ENCODE data around the gene GRAPL.
"Not testable (repeated sequence)": the region's sequence is repeated elsewhere in the genome, so short reads cannot be mapped to it uniquely, and the experiment has no call there.

The GRAPL gene

DNA sequence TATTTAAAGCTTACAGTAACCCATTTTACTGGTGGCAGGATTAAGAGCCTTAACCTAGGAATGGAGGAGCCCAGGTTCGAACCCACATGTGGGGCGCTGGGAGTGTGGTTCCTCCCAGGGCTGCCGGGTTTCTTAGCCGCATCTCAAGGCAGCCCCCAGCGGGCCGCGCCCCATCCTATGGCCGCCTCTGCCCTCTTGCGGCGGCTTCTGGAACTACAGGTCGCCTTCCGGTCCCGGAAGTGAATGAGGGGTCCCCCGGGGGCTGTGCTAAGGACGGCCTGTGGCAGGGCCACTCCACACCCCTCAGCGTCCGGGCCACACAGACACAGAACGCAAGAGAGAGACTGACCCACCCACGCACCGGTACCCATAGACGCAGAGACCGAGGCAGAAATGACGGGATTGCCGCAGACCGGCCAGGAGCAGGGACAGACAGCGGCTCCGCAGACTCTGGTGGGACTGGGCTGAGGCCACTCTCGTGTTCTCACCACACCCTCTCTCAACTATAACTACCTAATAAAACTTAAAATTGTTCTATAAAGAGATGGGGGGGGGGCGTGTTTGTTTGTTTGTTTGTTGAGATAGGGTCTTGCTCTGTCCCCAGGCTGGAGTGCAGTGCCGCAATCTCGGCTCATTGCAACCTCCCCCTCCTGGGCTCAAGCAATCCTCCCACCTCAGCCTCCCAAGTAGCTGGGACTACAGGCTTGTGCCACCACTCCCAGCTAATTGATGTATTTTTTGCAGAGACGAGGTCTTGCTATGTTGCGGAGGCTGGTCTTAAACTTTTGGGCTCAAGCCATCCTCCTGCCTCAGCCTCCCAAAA lies 69.2 kb downstream of the GRAPL start:
- H3K4me1 ChIP-seq (ENCODE audit: control insufficient read depth, insufficient read depth, low read length); H3K27me3 ChIP-seq (ENCODE audit: control insufficient read depth, insufficient read depth, low read length, poor library complexity, severe bottlenecking); H3K9me3 ChIP-seq (ENCODE audit: control insufficient read depth, low read length); H3K4me3 ChIP-seq (ENCODE audit: insufficient read depth, low read depth, low read length); H3K27ac ChIP-seq (ENCODE audit: insufficient read depth, low read depth, low read length, poor library complexity, severe bottlenecking); H3K36me3 ChIP-seq (ENCODE audit: control insufficient read depth, insufficient read depth, low read length): not testable (repeated sequence)
- 0% methylated on average over 5 of the region's 33 CpGs; no CpG with 5 or more reads in 1 of the 2 experiments for WGBS, 2 experiments

- H3K27me3 ChIP-seq (ENCODE audit: control insufficient read depth, insufficient read depth, low read length, poor library complexity, severe bottlenecking); H3K27ac ChIP-seq (ENCODE audit: insufficient read depth, low read depth, low read length, poor library complexity, severe bottlenecking); H3K4me3 ChIP-seq (ENCODE audit: insufficient read depth, low read depth, low read length); H3K4me1 ChIP-seq (ENCODE audit: control insufficient read depth, insufficient read depth, low read length); H3K36me3 ChIP-seq (ENCODE audit: control insufficient read depth, insufficient read depth, low read length); H3K9me3 ChIP-seq (ENCODE audit: control insufficient read depth, low read length): not testable (repeated sequence)
- no CpG with 5 or more reads among the region's 20 CpGs for WGBS, 2 experiments
Measured at GRCh38 chr17:19202448-19202847, 75.1 kb downstream of the GRAPL start.

DNA sequence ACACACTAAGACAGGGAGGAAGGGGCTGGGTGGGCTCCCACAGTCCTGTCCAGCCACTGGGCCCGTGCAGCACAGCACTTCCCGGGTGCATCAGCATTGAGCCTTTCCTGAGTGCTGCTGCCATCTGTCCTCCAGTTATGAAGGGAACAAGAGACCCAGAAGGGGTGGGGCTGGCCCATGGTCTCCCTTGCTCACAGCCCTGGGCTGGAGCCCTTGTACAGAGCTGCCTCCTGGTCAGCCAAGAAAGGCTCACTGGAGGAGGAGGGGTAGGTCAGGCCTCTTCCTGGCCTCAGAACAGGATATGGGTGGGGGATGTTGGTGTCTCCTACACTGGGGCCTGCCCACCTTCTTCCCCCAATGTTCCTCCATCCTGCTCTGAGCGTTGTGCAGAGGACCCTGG lies 76.0 kb downstream of the GRAPL start:
- WGBS, 2 experiments = no CpG with 5 or more reads among the region's 3 CpGs
- not testable (repeated sequence) for H3K4me3 ChIP-seq (ENCODE audit: insufficient read depth, low read depth, low read length); H3K4me1 ChIP-seq (ENCODE audit: control insufficient read depth, insufficient read depth, low read length); H3K9me3 ChIP-seq (ENCODE audit: control insufficient read depth, low read length); H3K36me3 ChIP-seq (ENCODE audit: control insufficient read depth, insufficient read depth, low read length); H3K27ac ChIP-seq (ENCODE audit: insufficient read depth, low read depth, low read length, poor library complexity, severe bottlenecking); H3K27me3 ChIP-seq (ENCODE audit: control insufficient read depth, insufficient read depth, low read length, poor library complexity, severe bottlenecking)

Measured in ectodermal cell (in vitro differentiated cells).